Brain microvascular endothelial cell (primary cell): ENCODE data around the gene CTDP1.
A peak's percentile ranks its signal among the peaks of the same experiment; 100 is the strongest.

Experiments
- DNase-seq: peaks from one replicate; pipeline ENCODE4 v3.0.0-alpha.2; 2020
- H3K27ac ChIP-seq: fragments of 250-450 bp; sonication (Bioruptor Pico); 2 replicates; pipeline ENCODE4 v1.5.1; 2020; ENCODE audit warnings: mild to moderate bottlenecking, moderate library complexity
- H3K27me3 ChIP-seq: fragments of 250-450 bp; sonication (Bioruptor Pico); replicated peaks from 2 replicates; pipeline ENCODE4 v1.5.1; 2020; ENCODE audit warnings: mild to moderate bottlenecking
- H3K36me3 ChIP-seq: fragments of 250-450 bp; sonication (Bioruptor Pico); replicated peaks from 2 replicates; pipeline ENCODE4 v1.5.1; 2020; ENCODE audit warnings: mild to moderate bottlenecking
- H3K4me3 ChIP-seq: 2 replicates; pipeline ENCODE4 v1.5.1; 2011; ENCODE audit warnings: low read depth, mild to moderate bottlenecking, control low read depth, low read length, moderate library complexity
- in situ Hi-C: cut with HindIII; loops from 2 replicates; pipeline ENCODE4 v1.10.0; 2017; ENCODE audit warnings: low sequenced_read_pairs, low pct_ligation_motif_present
- TF ChIP-seq, protein P1 (sequence below): IDR thresholded peaks from 2 replicates; pipeline ENCODE4 v1.5.1; 2011; ENCODE audit warnings: low read depth, mild to moderate bottlenecking, moderate library complexity, low read length, control low read depth, inconsistent platforms; ENCODE audit errors: missing control alignments

The CTDP1 gene

DNA sequence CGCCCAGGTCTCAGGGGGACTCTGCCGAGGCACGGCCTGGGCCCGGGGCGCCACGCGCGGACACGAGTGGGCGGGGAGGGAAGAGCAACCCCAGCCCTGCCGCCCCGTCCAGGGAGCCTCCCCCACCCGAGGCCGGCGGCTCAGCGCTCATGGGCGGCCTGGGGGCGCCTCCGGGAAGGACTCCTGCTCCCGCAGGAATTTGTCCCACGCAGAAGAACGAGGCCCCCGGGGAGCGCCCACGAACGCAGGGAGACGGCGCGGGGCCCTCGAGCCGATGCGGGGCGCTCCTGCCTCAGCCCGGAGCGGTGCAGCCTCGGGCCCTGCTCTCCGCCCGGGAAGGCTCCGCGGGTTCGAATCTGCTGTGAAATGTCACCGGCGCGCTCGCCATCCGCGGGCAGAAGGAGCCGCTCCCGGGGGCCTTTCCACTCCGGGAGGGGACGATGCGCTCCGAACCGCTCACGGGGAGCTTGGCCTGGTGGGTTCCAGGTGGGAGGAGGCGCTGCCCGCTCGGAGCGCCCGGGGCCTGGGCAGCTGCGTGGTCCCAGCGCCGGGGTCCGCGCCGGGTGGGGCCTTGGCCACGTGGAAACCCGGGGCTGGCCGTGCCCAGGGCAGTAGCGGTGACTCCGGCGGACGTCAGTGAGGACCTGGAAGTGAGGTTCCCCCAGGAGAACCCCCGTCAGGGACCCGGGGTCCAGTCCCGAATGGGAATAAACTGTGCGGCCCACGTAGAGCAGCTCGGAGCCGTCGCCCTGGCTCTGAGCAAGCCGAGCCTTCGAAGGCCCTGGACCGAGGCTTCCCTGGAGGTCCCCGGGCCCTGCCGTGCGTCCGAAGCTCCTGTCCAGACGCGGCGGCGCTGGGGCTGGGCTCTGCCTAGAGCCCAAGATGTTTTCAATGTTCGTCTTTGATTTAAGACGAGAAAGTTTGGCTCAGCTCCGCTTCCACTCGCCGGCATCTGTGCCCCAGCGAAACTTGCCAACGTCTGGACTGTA lies 41.4 kb upstream of the CTDP1 start:
- no peak for DNase-seq
- no peaks in the 10 kb centered on the region for H3K36me3 ChIP-seq
- in situ Hi-C loops: loop anchor here (25.0 kb wide), 1 partner anchor 251 kb away; the partner anchor contains the start of gene NFATC1
- TF ChIP-seq, protein P1, sequence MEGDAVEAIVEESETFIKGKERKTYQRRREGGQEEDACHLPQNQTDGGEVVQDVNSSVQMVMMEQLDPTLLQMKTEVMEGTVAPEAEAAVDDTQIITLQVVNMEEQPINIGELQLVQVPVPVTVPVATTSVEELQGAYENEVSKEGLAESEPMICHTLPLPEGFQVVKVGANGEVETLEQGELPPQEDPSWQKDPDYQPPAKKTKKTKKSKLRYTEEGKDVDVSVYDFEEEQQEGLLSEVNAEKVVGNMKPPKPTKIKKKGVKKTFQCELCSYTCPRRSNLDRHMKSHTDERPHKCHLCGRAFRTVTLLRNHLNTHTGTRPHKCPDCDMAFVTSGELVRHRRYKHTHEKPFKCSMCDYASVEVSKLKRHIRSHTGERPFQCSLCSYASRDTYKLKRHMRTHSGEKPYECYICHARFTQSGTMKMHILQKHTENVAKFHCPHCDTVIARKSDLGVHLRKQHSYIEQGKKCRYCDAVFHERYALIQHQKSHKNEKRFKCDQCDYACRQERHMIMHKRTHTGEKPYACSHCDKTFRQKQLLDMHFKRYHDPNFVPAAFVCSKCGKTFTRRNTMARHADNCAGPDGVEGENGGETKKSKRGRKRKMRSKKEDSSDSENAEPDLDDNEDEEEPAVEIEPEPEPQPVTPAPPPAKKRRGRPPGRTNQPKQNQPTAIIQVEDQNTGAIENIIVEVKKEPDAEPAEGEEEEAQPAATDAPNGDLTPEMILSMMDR: no peak
- peaks cover 29% of the 10 kb centered on the region for H3K27me3 ChIP-seq
- no peak overlapping the region for H3K4me3 ChIP-seq
- no peak overlapping the region for H3K27ac ChIP-seq

DNA sequence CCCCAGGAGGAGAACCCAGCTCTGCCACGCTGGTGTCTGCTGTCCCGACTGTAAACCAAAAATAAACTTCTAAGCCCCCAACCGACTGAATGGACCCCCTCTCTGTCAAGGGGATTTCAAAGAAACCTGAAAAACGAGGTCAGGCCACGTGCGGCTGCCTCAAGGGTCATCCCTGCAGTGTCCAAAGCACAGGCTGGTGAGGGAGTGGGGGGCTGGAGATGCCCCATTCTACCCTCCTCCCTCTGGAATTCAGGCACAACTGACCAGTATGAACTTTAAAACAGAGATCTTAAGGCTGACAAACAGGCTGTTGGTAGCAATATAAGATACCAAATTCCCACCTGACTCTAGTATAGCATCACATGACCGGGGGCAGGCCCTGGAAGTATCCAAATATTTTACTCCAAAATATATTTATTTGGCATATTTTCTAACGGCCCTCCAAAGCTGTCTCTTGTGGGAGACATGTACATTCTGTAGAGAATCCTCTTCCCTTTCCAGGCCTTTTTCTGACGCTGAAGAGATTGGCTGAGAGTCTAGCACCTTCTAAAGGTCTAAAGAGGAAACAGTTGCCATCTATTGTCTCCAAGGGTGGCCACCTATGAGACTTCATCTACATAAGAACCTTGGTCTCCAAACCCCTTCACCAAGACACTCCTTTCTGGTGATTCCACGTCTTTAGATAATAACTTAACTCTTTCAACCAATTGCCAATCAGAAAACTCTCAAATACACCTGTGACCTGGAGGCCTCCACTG lies 40.4 kb upstream of the CTDP1 start:
- no peak overlapping the region for H3K4me3 ChIP-seq
- DNase-seq: no peak
- in situ Hi-C loops: loop anchor here (25.0 kb wide), 1 partner anchor 252 kb away; the partner anchor contains the start of gene NFATC1
- H3K27me3 ChIP-seq: peaks cover 31% of the 10 kb centered on the region
- TF ChIP-seq, protein P1: peak; percentile 8
- H3K27ac ChIP-seq: no peak overlapping the region
- no peaks in the 10 kb centered on the region for H3K36me3 ChIP-seq

DNA sequence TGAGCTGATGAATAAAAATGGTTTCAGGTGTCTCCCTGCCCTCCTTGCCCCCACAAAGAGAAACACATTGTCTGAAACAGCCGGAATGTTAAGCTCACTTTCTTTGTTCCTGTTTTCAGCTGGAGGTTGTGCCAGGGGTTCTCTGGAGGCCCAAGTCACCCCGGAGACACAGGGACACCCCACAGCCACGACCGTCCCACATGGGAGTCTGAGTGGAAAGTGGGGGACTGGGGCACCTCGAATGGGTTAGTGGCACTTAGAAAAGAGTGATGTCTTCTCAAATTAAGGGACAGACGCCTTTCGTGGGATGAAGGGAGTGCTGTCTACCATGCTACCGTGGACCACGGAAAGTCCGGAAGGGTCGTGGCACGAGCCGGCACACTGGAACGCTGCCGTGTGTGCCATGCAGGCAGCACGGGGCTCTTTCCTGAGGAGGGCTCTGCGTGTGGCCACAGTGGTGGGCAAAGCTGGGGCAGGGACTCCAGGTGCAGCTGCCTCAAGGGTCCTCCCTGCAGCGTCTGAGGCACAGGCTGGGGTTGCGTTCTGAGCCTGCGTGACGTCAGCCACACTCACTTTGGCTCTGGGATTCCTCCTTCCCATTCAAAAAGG lies 39.4 kb upstream of the CTDP1 start:
- DNase-seq: no peak
- TF ChIP-seq, protein P1: no peak
- no peak overlapping the region for H3K4me3 ChIP-seq
- in situ Hi-C loops: loop anchor here (25.0 kb wide), 1 partner anchor 253 kb away; the partner anchor contains the start of gene NFATC1
- peaks cover 31% of the 10 kb centered on the region for H3K27me3 ChIP-seq
- H3K36me3 ChIP-seq: no peaks in the 10 kb centered on the region
- H3K27ac ChIP-seq: no peak overlapping the region

DNA sequence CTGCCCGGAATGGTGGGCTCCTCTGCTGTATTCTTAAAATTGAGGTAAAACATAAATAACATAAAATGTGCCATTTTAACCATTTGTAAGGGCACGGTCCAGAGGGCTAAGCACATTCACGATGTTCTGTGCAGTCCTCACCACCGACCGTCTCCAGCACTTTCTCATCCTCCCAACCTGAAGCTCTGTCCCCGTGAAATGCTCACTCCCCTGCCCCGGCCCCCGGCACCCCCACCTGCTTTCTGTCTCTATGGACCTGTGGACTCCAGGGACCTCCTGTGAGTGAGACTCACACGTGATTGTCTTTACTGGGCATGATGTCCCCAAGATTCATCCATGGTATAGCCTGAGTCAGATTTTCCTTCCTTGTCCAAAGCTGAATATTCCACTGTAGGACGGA lies 38.7 kb upstream of the CTDP1 start:
- H3K27me3 ChIP-seq: peaks cover 31% of the 10 kb centered on the region
- TF ChIP-seq, protein P1: no peak
- in situ Hi-C loops: loop anchor here (25.0 kb wide), 1 partner anchor 254 kb away; the partner anchor contains the start of gene NFATC1
- DNase-seq: no peak
- H3K27ac ChIP-seq: no peak overlapping the region
- H3K4me3 ChIP-seq: no peak overlapping the region
- no peaks in the 10 kb centered on the region for H3K36me3 ChIP-seq

DNA sequence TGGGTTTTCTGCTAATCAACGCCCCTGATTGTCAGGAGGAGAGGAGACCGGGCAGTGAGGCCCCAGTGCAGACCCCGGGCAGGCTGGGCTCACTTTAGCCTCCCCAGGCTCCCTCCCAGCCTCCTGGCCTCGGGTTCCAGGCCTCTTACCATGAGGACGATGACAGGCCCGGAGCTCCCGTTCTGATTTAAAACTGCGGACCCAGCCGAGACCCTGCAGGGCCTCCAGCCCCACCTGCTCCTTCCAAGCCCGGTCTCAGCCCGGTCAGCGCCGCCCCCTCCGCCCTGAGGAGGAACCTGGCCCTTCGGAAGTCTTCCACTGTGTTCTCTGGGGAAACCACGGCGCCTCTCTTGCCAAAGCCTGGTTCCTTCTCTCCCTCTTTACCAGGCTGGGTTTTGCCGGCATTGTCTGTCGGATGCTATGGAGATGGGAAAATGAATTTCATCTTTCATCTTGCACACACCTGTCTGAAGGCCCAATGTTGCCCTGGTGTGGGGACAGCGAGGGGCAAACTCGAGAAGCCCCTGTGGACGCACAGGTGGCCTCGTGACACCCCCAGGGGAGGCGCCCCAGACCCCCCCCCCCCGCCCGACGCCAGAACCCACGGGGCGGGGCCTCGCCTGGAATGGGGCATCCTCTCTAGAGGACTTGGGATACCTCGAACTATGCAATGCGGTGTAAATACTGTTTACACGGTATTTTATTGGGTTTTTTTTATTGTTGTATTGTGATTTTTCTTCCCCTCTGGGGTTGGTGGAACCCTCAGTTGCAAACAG lies 37.7 kb upstream of the CTDP1 start:
- in situ Hi-C loops: loop anchor here (25.0 kb wide), 1 partner anchor 255 kb away; the partner anchor contains the start of gene NFATC1
- no peak for DNase-seq
- Histone ChIP-seq H3K27me3 (peaks cover 30% of the 10 kb centered on the region), H3K27ac (no peak overlapping the region), H3K36me3 (no peaks in the 10 kb centered on the region), H3K4me3 (no peak overlapping the region)
- TF ChIP-seq, protein P1: no peak
